CD4-positive, CD25-positive, alpha-beta regulatory T cell (primary cell): ENCODE measurements around the gene MRPL49. TPM values are rescaled to one million over a fixed set of nuclear protein-coding genes. Genes with fewer than 3 reads are reported as not detected.

Source experiments
- ATAC-seq, 2 donors: fragments of 150-1000 bp; cut with Tn5 transposase; one replicate each; pipeline ENCODE4 v1.10.0; 2021; ENCODE audit warnings: low read depth in 2 of 2, moderate number of reproducible peaks in 2 of 2, moderate library complexity in 1 of 2
- DNase-seq, 3 donors: peaks; one replicate each; pipeline versions ENCODE4 v3.0.0 to v3.0.0-alpha.2; 2012 to 2022; ENCODE audit warnings: mixed read lengths in 1 of 3
- H3K27ac ChIP-seq: one replicate; pipeline ENCODE4 v1.7.0; 2013; ENCODE audit warnings: mild to moderate bottlenecking, low read length; ENCODE audit not compliant: insufficient read depth, poor library complexity, severe bottlenecking
- H3K27me3 ChIP-seq: one replicate; pipeline ENCODE4 v1.7.0; 2013; ENCODE audit warnings: low read length; ENCODE audit not compliant: control insufficient read depth, insufficient read depth
- H3K36me3 ChIP-seq: one replicate; pipeline ENCODE4 v1.7.0; 2013; ENCODE audit warnings: mild to moderate bottlenecking, low read length, moderate library complexity; ENCODE audit not compliant: control insufficient read depth, insufficient read depth
- H3K4me1 ChIP-seq: 2 replicates; pipeline ENCODE4 v1.7.0; 2013; ENCODE audit warnings: mild to moderate bottlenecking, low read length; ENCODE audit not compliant: insufficient read depth, control insufficient read depth, poor library complexity, severe bottlenecking
- H3K4me3 ChIP-seq: one replicate; pipeline ENCODE4 v1.7.0; 2013; ENCODE audit warnings: low read depth, mild to moderate bottlenecking, low read length, moderate library complexity
- H3K9me3 ChIP-seq, 2 experiments: 1 replicate in 1 of 2; 2 replicates in 1 of 2; pipeline ENCODE4 v1.7.0; 2013; ENCODE audit warnings: low read length in 2 of 2, mild to moderate bottlenecking in 1 of 2, moderate library complexity in 1 of 2; ENCODE audit not compliant: control insufficient read depth in 2 of 2
- H3K27ac Mint-ChIP-seq, 3 donors: one replicate each; pipeline ENCODE4 v1.8.0; 2020 to 2022; ENCODE audit warnings: mild to moderate bottlenecking in 3 of 3, mixed read lengths in 3 of 3, moderate library complexity in 2 of 3
- H3K27me3 Mint-ChIP-seq: one replicate; pipeline ENCODE4 v1.8.0; 2022; ENCODE audit warnings: mild to moderate bottlenecking, mixed read lengths
- H3K36me3 Mint-ChIP-seq: one replicate; pipeline ENCODE4 v1.8.0; 2020; ENCODE audit warnings: mixed read lengths
- H3K4me1 Mint-ChIP-seq, 4 donors: one replicate each; pipeline ENCODE4 v1.8.0; 2020 to 2022; ENCODE audit warnings: mixed read lengths in 4 of 4, mild to moderate bottlenecking in 1 of 4
- H3K4me3 Mint-ChIP-seq, 4 donors: one replicate each; pipeline ENCODE4 v1.8.0; 2020 to 2022; ENCODE audit warnings: mild to moderate bottlenecking in 4 of 4, mixed read lengths in 4 of 4, moderate library complexity in 3 of 4
- H3K9me3 Mint-ChIP-seq, 7 donors: one replicate each; pipeline ENCODE4 v1.8.0; 2020 to 2022; ENCODE audit warnings: mixed read lengths in 7 of 7, mild to moderate bottlenecking in 3 of 7, moderate library complexity in 2 of 7
- polyA plus RNA-seq, 4 donors: library from polyadenylated mRNA; unstranded; fragments of 300-500 nt; fragmentation: Illumina TruSeq; gene quantifications; one replicate each; pipeline ENCODE4 v1.2.3, GENCODE V29; 2021
- total RNA-seq: library from RNA; stranded (reverse); gene quantifications from one replicate; pipeline ENCODE4 v1.2.3, GENCODE V29; 2022

The MRPL49 gene
- total and polyA plus RNA-seq, 5 donors from 2014 or later, result 47.7 to 125 (median 106) TPM

GRCh38 chr11:65084598-65085375 lies 37.3 kb upstream of the MRPL49 start:
- Mint-ChIP-seq H3K27ac (peak overlapping the region; percentile 70 to 99 (median 95)), H3K27me3 (no peaks in the 10 kb centered on the region), H3K36me3 (peaks cover 17% of the 10 kb centered on the region), H3K4me3 (peak overlapping the region; percentile 92 to 95 (median 94)), H3K9me3 (peaks cover 0 to 2% (median 0%) of the 10 kb centered on the region in 7 donors), H3K4me1 (peaks cover 6 to 26% (median 15%) of the 10 kb centered on the region in 4 donors)
- no peak for DNase-seq
- H3K36me3 ChIP-seq, result peaks cover 30% of the 10 kb centered on the region
- peaks cover 16% of the 10 kb centered on the region for H3K4me1 ChIP-seq
- ATAC-seq, result no peak
- no peaks in the 10 kb centered on the region for H3K9me3 ChIP-seq
- peak overlapping the region; percentile 82 for H3K4me3 ChIP-seq
- peak overlapping the region; percentile 96 for H3K27ac ChIP-seq
- H3K27me3 ChIP-seq, result no peaks in the 10 kb centered on the region

DNA sequence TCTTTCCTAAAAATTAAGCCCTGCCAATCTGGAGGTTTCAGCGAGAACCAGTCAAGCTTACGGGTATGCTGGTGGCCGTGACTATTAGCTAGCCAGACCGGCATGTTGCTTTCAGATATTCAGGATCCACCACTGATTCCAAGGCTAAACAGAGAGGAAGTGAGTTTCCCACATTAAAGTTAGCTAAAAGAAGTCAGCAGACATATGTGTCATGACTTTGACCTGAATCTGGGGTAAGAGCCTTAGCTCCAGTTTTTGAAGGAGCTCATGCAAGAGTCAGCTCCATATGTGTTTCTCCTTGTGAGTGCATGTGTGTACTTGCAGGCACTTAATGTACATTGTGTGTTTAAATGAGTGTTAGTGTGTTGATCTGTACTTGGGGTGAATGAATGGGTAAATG lies 36.7 kb upstream of the MRPL49 start:
- no peak overlapping the region for H3K4me3 ChIP-seq
- Mint-ChIP-seq H3K36me3 (peaks cover 17% of the 10 kb centered on the region), H3K27me3 (no peaks in the 10 kb centered on the region), H3K9me3 (peaks cover 0 to 2% (median 0%) of the 10 kb centered on the region in 7 donors), H3K27ac (peak overlapping the region; percentile 29 to 95 (median 70)), H3K4me1 (peaks cover 6 to 26% (median 15%) of the 10 kb centered on the region in 4 donors), H3K4me3 (peak overlapping the region; percentile 92 to 95 (median 94))
- H3K4me1 ChIP-seq, result peaks cover 16% of the 10 kb centered on the region
- no peaks in the 10 kb centered on the region for H3K27me3 ChIP-seq
- peak overlapping the region; percentile 96 for H3K27ac ChIP-seq
- DNase-seq (no peak), ATAC-seq (no peak)
- peaks cover 30% of the 10 kb centered on the region for H3K36me3 ChIP-seq
- H3K9me3 ChIP-seq, result no peaks in the 10 kb centered on the region

DNA sequence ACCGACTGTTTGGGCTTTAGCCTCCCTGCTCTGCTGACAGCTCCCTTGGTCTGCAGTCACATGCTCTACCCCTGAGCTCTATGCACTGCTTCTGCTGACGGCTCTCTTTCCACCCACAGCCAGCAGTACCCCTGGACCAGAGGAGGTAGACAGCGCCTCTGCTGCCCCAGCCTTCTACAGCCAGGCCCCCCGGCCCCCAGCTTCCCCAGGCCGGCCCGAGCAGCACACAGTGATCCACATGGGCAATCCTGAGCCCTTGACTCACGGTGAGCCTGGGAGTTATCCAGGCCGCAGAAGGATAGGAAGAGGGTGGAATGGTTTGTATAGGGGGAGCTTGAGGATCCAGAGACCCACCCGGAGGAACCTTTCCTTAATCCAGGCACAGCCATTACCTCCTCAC lies 35.3 kb upstream of the MRPL49 start:
- Histone ChIP-seq H3K9me3 (no peaks in the 10 kb centered on the region), H3K4me3 (no peak overlapping the region), H3K27ac (no peak overlapping the region), H3K4me1 (peaks cover 16% of the 10 kb centered on the region), H3K36me3 (peaks cover 30% of the 10 kb centered on the region), H3K27me3 (no peaks in the 10 kb centered on the region)
- Mint-ChIP-seq H3K4me3 (peak overlapping the region in 1 of 4 donors; percentile 94), H3K4me1 (peaks cover 6 to 26% (median 15%) of the 10 kb centered on the region in 4 donors), H3K27me3 (no peaks in the 10 kb centered on the region), H3K27ac (peak overlapping the region in 1 of 3 donors; percentile 32), H3K9me3 (peaks cover 0 to 2% (median 0%) of the 10 kb centered on the region in 7 donors), H3K36me3 (peaks cover 17% of the 10 kb centered on the region)
- no peak for ATAC-seq
- DNase-seq, result no peak

DNA sequence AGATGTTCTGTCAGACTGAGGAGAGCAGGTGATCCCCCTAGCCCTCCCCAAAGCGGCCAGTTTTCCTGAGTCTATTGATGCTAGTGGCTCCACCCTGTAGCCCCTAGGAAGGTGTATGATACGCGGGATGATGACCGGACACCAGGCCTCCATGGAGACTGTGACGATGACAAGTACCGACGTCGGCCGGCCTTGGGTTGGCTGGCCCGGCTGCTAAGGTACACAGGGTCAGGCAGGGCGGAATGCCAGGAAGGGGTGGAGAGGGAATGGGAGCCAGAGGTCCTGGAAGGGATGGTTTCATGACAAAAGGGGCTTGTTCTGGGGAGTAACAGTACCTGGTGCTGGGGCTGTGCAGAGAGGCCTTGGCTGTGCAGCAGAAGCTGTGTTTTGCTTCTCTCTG lies 34.9 kb upstream of the MRPL49 start:
- DNase-seq, result no peak
- Histone ChIP-seq H3K27me3 (no peaks in the 10 kb centered on the region), H3K36me3 (peaks cover 30% of the 10 kb centered on the region), H3K27ac (no peak overlapping the region), H3K4me1 (peaks cover 16% of the 10 kb centered on the region), H3K9me3 (no peaks in the 10 kb centered on the region), H3K4me3 (no peak overlapping the region)
- Mint-ChIP-seq H3K27ac (no peak overlapping the region), H3K4me1 (peaks cover 6 to 26% (median 15%) of the 10 kb centered on the region in 4 donors), H3K27me3 (no peaks in the 10 kb centered on the region), H3K9me3 (peaks cover 0 to 2% (median 0%) of the 10 kb centered on the region in 7 donors), H3K4me3 (no peak overlapping the region), H3K36me3 (peaks cover 17% of the 10 kb centered on the region)
- no peak for ATAC-seq

DNA sequence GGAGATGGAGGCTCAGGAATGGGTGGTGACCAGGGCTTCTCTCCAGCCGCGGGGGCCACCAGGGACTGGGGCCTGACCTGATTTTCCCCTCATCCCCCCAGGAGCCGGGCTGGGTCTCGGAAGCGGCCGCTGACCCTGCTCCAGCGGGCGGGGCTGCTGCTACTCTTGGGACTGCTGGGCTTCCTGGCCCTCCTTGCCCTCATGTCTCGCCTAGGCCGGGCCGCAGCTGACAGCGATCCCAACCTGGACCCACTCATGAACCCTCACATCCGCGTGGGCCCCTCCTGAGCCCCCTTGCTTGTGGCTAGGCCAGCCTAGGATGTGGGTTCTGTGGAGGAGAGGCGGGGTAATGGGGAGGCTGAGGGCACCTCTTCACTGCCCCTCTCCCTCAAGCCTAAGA lies 34.3 kb upstream of the MRPL49 start:
- H3K27me3 Mint-ChIP-seq, result no peaks in the 10 kb centered on the region
- Histone ChIP-seq H3K4me1 (peaks cover 16% of the 10 kb centered on the region), H3K27ac (no peak overlapping the region), H3K4me3 (no peak overlapping the region), H3K27me3 (no peaks in the 10 kb centered on the region), H3K9me3 (no peaks in the 10 kb centered on the region), H3K36me3 (peaks cover 30% of the 10 kb centered on the region)
- DNase-seq, result no peak
- peaks cover 17% of the 10 kb centered on the region for H3K36me3 Mint-ChIP-seq
- ATAC-seq, result no peak
- peaks cover 6 to 26% (median 14%) of the 10 kb centered on the region in 4 donors for H3K4me1 Mint-ChIP-seq
- H3K27ac Mint-ChIP-seq, result no peak overlapping the region
- H3K9me3 Mint-ChIP-seq, result peaks cover 0 to 2% (median 0%) of the 10 kb centered on the region in 7 donors
- no peak overlapping the region for H3K4me3 Mint-ChIP-seq

GRCh38 chr11:65089621-65090020 lies 32.5 kb upstream of the MRPL49 start:
- H3K9me3 Mint-ChIP-seq, result no peaks in the 10 kb centered on the region
- no peak overlapping the region for H3K4me3 ChIP-seq
- H3K27ac Mint-ChIP-seq, result no peak overlapping the region

GRCh38 chr11:65090628-65091027 lies 31.5 kb upstream of the MRPL49 start:
- Histone ChIP-seq H3K4me1 (peaks cover 2% of the 10 kb centered on the region), H3K9me3 (no peaks in the 10 kb centered on the region), H3K36me3 (peaks cover 30% of the 10 kb centered on the region), H3K27ac (no peak overlapping the region), H3K4me3 (no peak overlapping the region), H3K27me3 (no peaks in the 10 kb centered on the region)
- ATAC-seq, result no peak
- Mint-ChIP-seq H3K27ac (no peak overlapping the region), H3K36me3 (peaks cover 14% of the 10 kb centered on the region), H3K4me1 (peaks cover 3 to 5% (median 4%) of the 10 kb centered on the region in 4 donors), H3K27me3 (no peaks in the 10 kb centered on the region), H3K4me3 (peak overlapping the region in 1 of 4 donors; percentile 56), H3K9me3 (peaks cover 0 to under 1% (median 0%) of the 10 kb centered on the region in 7 donors)
- DNase-seq, result no peak

More at GRCh38 chr11:65089621-65090020, 32.5 kb upstream of the MRPL49 start:
- peaks cover 5% of the 10 kb centered on the region for H3K4me1 ChIP-seq
- ATAC-seq (no peak), DNase-seq (no peak)
- Mint-ChIP-seq H3K27me3 (no peaks in the 10 kb centered on the region), H3K4me1 (peaks cover 4 to 13% (median 6%) of the 10 kb centered on the region in 4 donors), H3K4me3 (peak overlapping the region in 1 of 4 donors; percentile 68), H3K36me3 (peaks cover 17% of the 10 kb centered on the region)
- H3K36me3 ChIP-seq, result peaks cover 30% of the 10 kb centered on the region
- H3K27ac ChIP-seq, result no peak overlapping the region
- no peaks in the 10 kb centered on the region for H3K9me3 ChIP-seq
- H3K27me3 ChIP-seq, result no peaks in the 10 kb centered on the region
